ENCODE results near the gene AMN. TPM values are rescaled to one million over a fixed set of nuclear protein-coding genes. Genes with fewer than 3 reads are reported as not detected.

The AMN gene
- total RNA-seq, 1 donor from 2014 or later = 0.35 TPM

- H3K4me3 Mint-ChIP-seq = no peak overlapping the region
- intact Hi-C loops (cut with micrococcal nuclease) = no loop called here
- peaks cover 19% of the 10 kb centered on the region for H3K4me1 Mint-ChIP-seq
- no peak overlapping the region for H3K27ac Mint-ChIP-seq
- peaks cover 52% of the 10 kb centered on the region for H3K36me3 Mint-ChIP-seq (ENCODE audit: low read depth)
- H3K9me3 Mint-ChIP-seq = no peaks in the 10 kb centered on the region
- H3K27me3 Mint-ChIP-seq = no peaks in the 10 kb centered on the region
- no peak for DNase-seq
These were observed 19.1 kb upstream of the AMN start for GRCh38 chr14:102903248-102903888.

- Mint-ChIP-seq H3K27me3 (no peaks in the 10 kb centered on the region), H3K9me3 (no peaks in the 10 kb centered on the region), H3K27ac (no peak overlapping the region), H3K4me1 (peaks cover 14% of the 10 kb centered on the region), H3K36me3 (ENCODE audit: low read depth) (peaks cover 46% of the 10 kb centered on the region), H3K4me3 (no peak overlapping the region)
- DNase-seq = no peak
- intact Hi-C loops (cut with micrococcal nuclease) = no loop called here
These were observed 18.5 kb upstream of the AMN start for GRCh38 chr14:102903889-102904512.

GRCh38 chr14:102905116-102906108 is 17.1 kb upstream of the AMN start:
- Mint-ChIP-seq H3K4me1 (peaks cover 10% of the 10 kb centered on the region), H3K27ac (no peak overlapping the region), H3K4me3 (no peak overlapping the region), H3K36me3 (ENCODE audit: low read depth) (peaks cover 42% of the 10 kb centered on the region), H3K27me3 (no peaks in the 10 kb centered on the region), H3K9me3 (no peaks in the 10 kb centered on the region)
- intact Hi-C loops (cut with micrococcal nuclease) = no loop called here
- no peak for DNase-seq

- intact Hi-C loops (cut with micrococcal nuclease) = no loop called here
- no peak overlapping the region for H3K4me3 Mint-ChIP-seq
- H3K4me1 Mint-ChIP-seq = peaks cover 1% of the 10 kb centered on the region
- H3K27ac Mint-ChIP-seq = no peak overlapping the region
- H3K9me3 Mint-ChIP-seq = no peaks in the 10 kb centered on the region
- H3K27me3 Mint-ChIP-seq = no peaks in the 10 kb centered on the region
- H3K36me3 Mint-ChIP-seq (ENCODE audit: low read depth) = peaks cover 36% of the 10 kb centered on the region
- DNase-seq = no peak
These were observed 15.7 kb upstream of the AMN start for GRCh38 chr14:102906616-102907302.

GRCh38 chr14:102907303-102907844 is 15.1 kb upstream of the AMN start:
- H3K4me3 Mint-ChIP-seq = no peak overlapping the region
- no peak overlapping the region for H3K27ac Mint-ChIP-seq
- H3K4me1 Mint-ChIP-seq = peaks cover 1% of the 10 kb centered on the region
- no peaks in the 10 kb centered on the region for H3K27me3 Mint-ChIP-seq
- DNase-seq = no peak
- intact Hi-C loops (cut with micrococcal nuclease) = no loop called here
- H3K9me3 Mint-ChIP-seq = no peaks in the 10 kb centered on the region
- peaks cover 36% of the 10 kb centered on the region for H3K36me3 Mint-ChIP-seq (ENCODE audit: low read depth)

GRCh38 chr14:102907980-102908730 is 14.3 kb upstream of the AMN start:
- Mint-ChIP-seq H3K27me3 (no peaks in the 10 kb centered on the region), H3K4me3 (no peak overlapping the region), H3K36me3 (ENCODE audit: low read depth) (peaks cover 31% of the 10 kb centered on the region), H3K27ac (no peak overlapping the region), H3K4me1 (peaks cover 1% of the 10 kb centered on the region), H3K9me3 (no peaks in the 10 kb centered on the region)
- intact Hi-C loops (cut with micrococcal nuclease) = no loop called here
- no peak for DNase-seq

- Mint-ChIP-seq H3K36me3 (ENCODE audit: low read depth) (peaks cover 24% of the 10 kb centered on the region), H3K9me3 (no peaks in the 10 kb centered on the region), H3K27me3 (no peaks in the 10 kb centered on the region), H3K4me3 (no peak overlapping the region), H3K4me1 (no peaks in the 10 kb centered on the region), H3K27ac (no peak overlapping the region)
- intact Hi-C loops (cut with micrococcal nuclease) = no loop called here
- DNase-seq = no peak
These were observed 13.6 kb upstream of the AMN start for GRCh38 chr14:102908766-102909455.

GRCh38 chr14:102909462-102909861 is 13.0 kb upstream of the AMN start:
- H3K9me3 Mint-ChIP-seq = no peaks in the 10 kb centered on the region
- peaks cover 23% of the 10 kb centered on the region for H3K36me3 Mint-ChIP-seq (ENCODE audit: low read depth)
- no peak overlapping the region for H3K27ac Mint-ChIP-seq

GRCh38 chr14:102909911-102910310 is 12.6 kb upstream of the AMN start:
- Mint-ChIP-seq H3K9me3 (no peaks in the 10 kb centered on the region), H3K27me3 (no peaks in the 10 kb centered on the region), H3K4me3 (no peak overlapping the region), H3K4me1 (no peaks in the 10 kb centered on the region), H3K36me3 (ENCODE audit: low read depth) (peaks cover 23% of the 10 kb centered on the region), H3K27ac (peak overlapping the region; percentile 13)
- intact Hi-C loops (cut with micrococcal nuclease) = no loop called here
- DNase-seq = no peak

More at GRCh38 chr14:102909462-102909861, 13.0 kb upstream of the AMN start:
- H3K27me3 Mint-ChIP-seq = no peaks in the 10 kb centered on the region
- intact Hi-C loops (cut with micrococcal nuclease) = no loop called here
- H3K4me3 Mint-ChIP-seq = no peak overlapping the region
- H3K4me1 Mint-ChIP-seq = no peaks in the 10 kb centered on the region
- no peak for DNase-seq

- intact Hi-C loops (cut with micrococcal nuclease) = no loop called here
- no peak overlapping the region for H3K4me3 Mint-ChIP-seq
- H3K4me1 Mint-ChIP-seq = no peaks in the 10 kb centered on the region
- H3K36me3 Mint-ChIP-seq (ENCODE audit: low read depth) = peaks cover 18% of the 10 kb centered on the region
- DNase-seq = no peak
- no peaks in the 10 kb centered on the region for H3K9me3 Mint-ChIP-seq
- H3K27ac Mint-ChIP-seq = peak overlapping the region; percentile 13
- H3K27me3 Mint-ChIP-seq = no peaks in the 10 kb centered on the region
These were observed 12.0 kb upstream of the AMN start for GRCh38 chr14:102910442-102910841.

- intact Hi-C loops (cut with micrococcal nuclease) = no loop called here
These were observed 10.9 kb upstream of the AMN start for GRCh38 chr14:102911541-102911951.

GRCh38 chr14:102911991-102912761 is 10.3 kb upstream of the AMN start:
- intact Hi-C loops (cut with micrococcal nuclease) = no loop called here
- DNase-seq = no peak
- Mint-ChIP-seq H3K27ac (no peak overlapping the region), H3K4me3 (no peak overlapping the region), H3K36me3 (ENCODE audit: low read depth) (peaks cover 9% of the 10 kb centered on the region), H3K9me3 (no peaks in the 10 kb centered on the region), H3K4me1 (no peaks in the 10 kb centered on the region), H3K27me3 (no peaks in the 10 kb centered on the region)

More at GRCh38 chr14:102911541-102911951, 10.9 kb upstream of the AMN start:
- H3K9me3 Mint-ChIP-seq = no peaks in the 10 kb centered on the region
- peaks cover 12% of the 10 kb centered on the region for H3K36me3 Mint-ChIP-seq (ENCODE audit: low read depth)
- H3K4me3 Mint-ChIP-seq = no peak overlapping the region
- H3K27me3 Mint-ChIP-seq = no peaks in the 10 kb centered on the region
- no peaks in the 10 kb centered on the region for H3K4me1 Mint-ChIP-seq
- DNase-seq = no peak
- H3K27ac Mint-ChIP-seq = no peak overlapping the region

All from activated CD4-positive, alpha-beta T cell treated with anti-CD3 and anti-CD28 coated beads, Interleukin-2, amount 10 ng/mL, durations not matched to agents 24 days and 14 days (primary cell).